Endodermal cell (in vitro differentiated cells): Measurements from ENCODE around the gene ACTN4. TPM values are rescaled to one million over a fixed set of nuclear protein-coding genes. Genes with fewer than 3 reads are reported as not detected.

Experiments used
- DNase-seq: peaks from one replicate; pipeline ENCODE4 v3.0.0-alpha.2; 2017
- H3K27ac ChIP-seq: 2 replicates; pipeline ENCODE4 v1.5.1; 2013; ENCODE audit warnings: mild to moderate bottlenecking, low read depth, low read length, moderate library complexity
- H3K27me3 ChIP-seq: 2 replicates; pipeline ENCODE4 v1.6.1; 2013; ENCODE audit warnings: mild to moderate bottlenecking, low read length, moderate library complexity; ENCODE audit not compliant: insufficient read depth, control insufficient read depth, poor library complexity, severe bottlenecking
- H3K36me3 ChIP-seq: 2 replicates; pipeline ENCODE4 v1.7.0; 2013; ENCODE audit warnings: mild to moderate bottlenecking, low read length, moderate library complexity; ENCODE audit not compliant: control insufficient read depth, insufficient read depth
- H3K4me1 ChIP-seq: one replicate; pipeline ENCODE4 v1.7.0; 2013; ENCODE audit warnings: low read length; ENCODE audit not compliant: control insufficient read depth, insufficient read depth
- H3K4me3 ChIP-seq: 2 replicates; pipeline ENCODE4 v1.5.1; 2013; ENCODE audit warnings: mild to moderate bottlenecking, low read length, moderate library complexity
- H3K9ac ChIP-seq: 2 replicates; pipeline ENCODE4 v1.6.1; 2013; ENCODE audit warnings: mild to moderate bottlenecking, low read length, moderate library complexity; ENCODE audit not compliant: poor library complexity, severe bottlenecking; ENCODE audit errors: extremely low read depth
- H3K9me3 ChIP-seq: 2 replicates; pipeline ENCODE4 v1.6.1; 2013; ENCODE audit warnings: mild to moderate bottlenecking, low read length, moderate library complexity; ENCODE audit not compliant: control insufficient read depth
- H3K27ac Mint-ChIP-seq: 2 replicates; pipeline ENCODE4 v1.8.0; 2020; ENCODE audit warnings: mixed read lengths
- H3K27me3 Mint-ChIP-seq: 2 replicates; pipeline ENCODE4 v1.8.0; 2021; ENCODE audit warnings: mild to moderate bottlenecking, mixed read lengths; ENCODE audit not compliant: insufficient read depth
- H3K36me3 Mint-ChIP-seq: 2 replicates; pipeline ENCODE4 v1.8.0; 2020; ENCODE audit warnings: low read depth, mixed read lengths
- H3K4me1 Mint-ChIP-seq: 2 replicates; pipeline ENCODE4 v1.8.0; 2020; ENCODE audit warnings: mixed read lengths
- H3K4me3 Mint-ChIP-seq: 2 replicates; pipeline ENCODE4 v1.8.0; 2020; ENCODE audit warnings: mild to moderate bottlenecking, moderate library complexity, mixed read lengths
- H3K9me3 Mint-ChIP-seq: 2 replicates; pipeline ENCODE4 v1.8.0; 2020; ENCODE audit warnings: mild to moderate bottlenecking, mixed read lengths
- CTCF ChIP-seq: fragments of 200-600 bp; sonication (generic); conservative IDR thresholded peaks from 2 replicates; pipeline ENCODE4 v1.5.0; 2021; ENCODE audit warnings: antibody characterized with exemption, mild to moderate bottlenecking
- WGBS, 2 experiments: methylation state at CpG; one replicate each; pipeline versions ENCODE4 v1.1.5 to v1.1.7; 2013; ENCODE audit warnings: missing lambda C conversion rate in 2 of 2, mixed read lengths in 1 of 2; ENCODE audit not compliant: insufficient coverage in 1 of 2, insufficient read length in 1 of 2; 5-methylcytosine and 5-hydroxymethylcytosine counted together
- total RNA-seq, 2 donors: library from RNA; stranded (reverse); fragmentation: NEBNext Ultra II Directional in 1 of 2; extraction: Animal tissue kit (Norgen Biotek cat#: 25700) in 1 of 2; gene quantifications; 2 replicates in 1 of 2; 3 replicates in 1 of 2; pipeline ENCODE4 v1.2.1, GENCODE V29; 2021

The ACTN4 gene
- total RNA-seq, 2 donors from 2014 or later: 378 to 437 TPM

GRCh38 chr19:38642176-38642575 lies 5.3 kb upstream of the ACTN4 start:
- Histone ChIP-seq H3K4me3 (no peak overlapping the region), H3K27me3 (no peaks in the 10 kb centered on the region), H3K9me3 (no peaks in the 10 kb centered on the region), H3K36me3 (peaks cover 2% of the 10 kb centered on the region), H3K4me1 (no peaks in the 10 kb centered on the region), H3K27ac (peak overlapping the region; percentile 61), H3K9ac (no peak overlapping the region)
- Mint-ChIP-seq H3K9me3 (no peaks in the 10 kb centered on the region), H3K27ac (no peak overlapping the region), H3K4me3 (no peak overlapping the region), H3K27me3 (no peaks in the 10 kb centered on the region), H3K4me1 (peaks cover 3% of the 10 kb centered on the region), H3K36me3 (peaks cover 6% of the 10 kb centered on the region)
- peak; percentile 56 for DNase-seq
- WGBS, 2 experiments: 90 to 93% methylated on average over 7 to 9 of the region's 9 CpGs
- TF ChIP-seq CTCF: no peak

- DNase-seq: peak; percentile 70
- no peak for TF ChIP-seq CTCF
- no peaks in the 10 kb centered on the region for H3K27me3 Mint-ChIP-seq
- Histone ChIP-seq H3K4me1 (no peaks in the 10 kb centered on the region), H3K9ac (no peak overlapping the region), H3K9me3 (no peaks in the 10 kb centered on the region), H3K36me3 (no peaks in the 10 kb centered on the region), H3K4me3 (no peak overlapping the region), H3K27ac (no peak overlapping the region), H3K27me3 (no peaks in the 10 kb centered on the region)
- H3K36me3 Mint-ChIP-seq: peaks cover 2% of the 10 kb centered on the region
- H3K4me3 Mint-ChIP-seq: no peak overlapping the region
- peak overlapping the region; percentile 2 for H3K27ac Mint-ChIP-seq
- 93 to 100% methylated on average over 4 to 7 of the region's 8 CpGs for WGBS, 2 experiments
- H3K9me3 Mint-ChIP-seq: no peaks in the 10 kb centered on the region
- H3K4me1 Mint-ChIP-seq: peaks cover 11% of the 10 kb centered on the region
These were observed 2.7 kb upstream of the ACTN4 start for GRCh38 chr19:38644719-38645118.

GRCh38 chr19:38647966-38648768 lies 718 bp downstream of the ACTN4 start:
- peaks cover 41% of the 10 kb centered on the region for H3K4me1 Mint-ChIP-seq
- TF ChIP-seq CTCF: no peak

More at GRCh38 chr19:38647966-38648768, 718 bp downstream of the ACTN4 start:
- Mint-ChIP-seq H3K9me3 (no peaks in the 10 kb centered on the region), H3K27me3 (no peaks in the 10 kb centered on the region), H3K36me3 (no peaks in the 10 kb centered on the region), H3K27ac (peak overlapping the region; percentile 90), H3K4me3 (peak overlapping the region; percentile 100)
- Histone ChIP-seq H3K4me3 (peak overlapping the region; percentile 99), H3K27ac (peak overlapping the region; percentile 52), H3K36me3 (peaks cover 7% of the 10 kb centered on the region), H3K9ac (peak overlapping the region; percentile 71), H3K27me3 (no peaks in the 10 kb centered on the region), H3K4me1 (peaks cover 10% of the 10 kb centered on the region), H3K9me3 (no peaks in the 10 kb centered on the region)
- peak; percentile 61 for DNase-seq
- WGBS, 2 experiments: 0% methylated on average over 17 to 19 of the region's 19 CpGs
